Activated T-cell treated with anti-CD3 and anti-CD28 coated beads, Interleukin-2, amount 50 U/mL, for 4 hours (primary cell): Measurements from ENCODE around the gene CLHC1. TPM values are rescaled to one million over a fixed set of nuclear protein-coding genes. Genes with fewer than 3 reads are reported as not detected.
"Not testable (repeated sequence)": the region's sequence is repeated elsewhere in the genome, so short reads cannot be mapped to it uniquely, and the experiment has no call there.

Source experiments
- ATAC-seq, 2 donors: fragments of 200-7000 bp; cut with Tn5 transposase; one replicate each; pipeline ENCODE4 v1.10.0; 2021
- DNase-seq: peaks from one replicate; pipeline ENCODE4 v3.0.0-alpha.2; 2020
- H3K27me3 Mint-ChIP-seq: one replicate; pipeline ENCODE4 v1.8.0; 2021; ENCODE audit warnings: low read depth, mixed read lengths
- H3K36me3 Mint-ChIP-seq: one replicate; pipeline ENCODE4 v1.8.0; 2022; ENCODE audit warnings: mixed read lengths; ENCODE audit not compliant: insufficient read depth
- H3K4me1 Mint-ChIP-seq: one replicate; pipeline ENCODE4 v1.8.0; 2021; ENCODE audit warnings: low read depth, mixed read lengths
- H3K4me3 Mint-ChIP-seq: one replicate; pipeline ENCODE4 v1.8.0; 2021; ENCODE audit warnings: mild to moderate bottlenecking, moderate library complexity, mixed read lengths
- H3K9me3 Mint-ChIP-seq: one replicate; pipeline ENCODE4 v1.8.0; 2021; ENCODE audit warnings: mixed read lengths
- total RNA-seq, 3 donors: library from RNA; stranded (reverse); gene quantifications; one replicate each; pipeline ENCODE4 v1.2.1, GENCODE V29; 2021

The CLHC1 gene
- total RNA-seq, 3 donors from 2014 or later, result 2.8 to 4.3 (median 3.6) TPM

- Mint-ChIP-seq H3K27me3 (no peaks in the 10 kb centered on the region), H3K4me3 (no peak overlapping the region), H3K36me3 (no peaks in the 10 kb centered on the region), H3K9me3 (peaks cover 4% of the 10 kb centered on the region), H3K4me1 (peaks cover 9% of the 10 kb centered on the region)
- DNase-seq, result no peak
- ATAC-seq, result no peak
These were observed 86.9 kb downstream of the CLHC1 start for GRCh38 chr2:55144922-55145820.

GRCh38 chr2:55143706-55144105 is 88.4 kb downstream of the CLHC1 start:
- DNase-seq, H3K27me3 Mint-ChIP-seq, H3K36me3 Mint-ChIP-seq, ATAC-seq, H3K4me1 Mint-ChIP-seq, H3K4me3 Mint-ChIP-seq, H3K9me3 Mint-ChIP-seq: not testable (repeated sequence)

- no peak overlapping the region for H3K4me3 Mint-ChIP-seq
- H3K27me3 Mint-ChIP-seq, result no peaks in the 10 kb centered on the region
- peaks cover 9% of the 10 kb centered on the region for H3K4me1 Mint-ChIP-seq
- H3K9me3 Mint-ChIP-seq, result peaks cover 4% of the 10 kb centered on the region
- no peaks in the 10 kb centered on the region for H3K36me3 Mint-ChIP-seq
- DNase-seq, result no peak
- ATAC-seq, result no peak
These were observed 89.6 kb downstream of the CLHC1 start for GRCh38 chr2:55142518-55142917.

GRCh38 chr2:55141572-55142413 is 90.3 kb downstream of the CLHC1 start:
- H3K36me3 Mint-ChIP-seq, result no peaks in the 10 kb centered on the region
- DNase-seq (no peak), ATAC-seq (no peak)
- H3K4me3 Mint-ChIP-seq, result no peak overlapping the region
- no peaks in the 10 kb centered on the region for H3K27me3 Mint-ChIP-seq
- peaks cover 4% of the 10 kb centered on the region for H3K9me3 Mint-ChIP-seq
- H3K4me1 Mint-ChIP-seq, result peaks cover 12% of the 10 kb centered on the region

GRCh38 chr2:55140316-55141219 is 91.5 kb downstream of the CLHC1 start:
- no peak for ATAC-seq

GRCh38 chr2:55139305-55139704 is 92.8 kb downstream of the CLHC1 start:
- peaks cover 29% of the 10 kb centered on the region for H3K4me1 Mint-ChIP-seq
- H3K9me3 Mint-ChIP-seq, result peaks cover 4% of the 10 kb centered on the region
- no peaks in the 10 kb centered on the region for H3K36me3 Mint-ChIP-seq
- ATAC-seq (no peak), DNase-seq (no peak)
- no peak overlapping the region for H3K4me3 Mint-ChIP-seq
- no peaks in the 10 kb centered on the region for H3K27me3 Mint-ChIP-seq

More at GRCh38 chr2:55140316-55141219, 91.5 kb downstream of the CLHC1 start:
- H3K4me3 Mint-ChIP-seq, result no peak overlapping the region
- DNase-seq, result no peak
- no peaks in the 10 kb centered on the region for H3K27me3 Mint-ChIP-seq
- H3K36me3 Mint-ChIP-seq, result no peaks in the 10 kb centered on the region
- H3K9me3 Mint-ChIP-seq, result peaks cover 4% of the 10 kb centered on the region
- peaks cover 21% of the 10 kb centered on the region for H3K4me1 Mint-ChIP-seq

- no peak for ATAC-seq
- peaks cover 33% of the 10 kb centered on the region for H3K4me1 Mint-ChIP-seq
- no peak for DNase-seq
These were observed 93.2 kb downstream of the CLHC1 start for GRCh38 chr2:55138882-55139229.

GRCh38 chr2:55138014-55138881 is 93.8 kb downstream of the CLHC1 start:
- no peaks in the 10 kb centered on the region for H3K27me3 Mint-ChIP-seq
- ATAC-seq (no peak), DNase-seq (no peak)
- no peaks in the 10 kb centered on the region for H3K36me3 Mint-ChIP-seq
- H3K4me1 Mint-ChIP-seq, result peaks cover 39% of the 10 kb centered on the region
- no peak overlapping the region for H3K4me3 Mint-ChIP-seq
- peaks cover 4% of the 10 kb centered on the region for H3K9me3 Mint-ChIP-seq

More at GRCh38 chr2:55138882-55139229, 93.2 kb downstream of the CLHC1 start:
- no peak overlapping the region for H3K4me3 Mint-ChIP-seq
- peaks cover 4% of the 10 kb centered on the region for H3K9me3 Mint-ChIP-seq
- no peaks in the 10 kb centered on the region for H3K36me3 Mint-ChIP-seq
- H3K27me3 Mint-ChIP-seq, result no peaks in the 10 kb centered on the region

- Mint-ChIP-seq H3K4me1 (peaks cover 38% of the 10 kb centered on the region), H3K36me3 (no peaks in the 10 kb centered on the region), H3K9me3 (peaks cover under 1% of the 10 kb centered on the region), H3K27me3 (no peaks in the 10 kb centered on the region), H3K4me3 (no peak overlapping the region)
- DNase-seq, result no peak
- ATAC-seq, result no peak
These were observed 94.8 kb downstream of the CLHC1 start for GRCh38 chr2:55137024-55137958.

GRCh38 chr2:55136138-55136541 is 96.0 kb downstream of the CLHC1 start:
- Mint-ChIP-seq H3K9me3 (no peaks in the 10 kb centered on the region), H3K4me1 (peaks cover 32% of the 10 kb centered on the region), H3K27me3 (no peaks in the 10 kb centered on the region), H3K36me3 (peaks cover 2% of the 10 kb centered on the region), H3K4me3 (no peak overlapping the region)
- no peak for ATAC-seq
- DNase-seq, result no peak

- Mint-ChIP-seq H3K4me3 (no peak overlapping the region), H3K9me3 (no peaks in the 10 kb centered on the region), H3K27me3 (no peaks in the 10 kb centered on the region), H3K36me3 (peaks cover 2% of the 10 kb centered on the region), H3K4me1 (peaks cover 32% of the 10 kb centered on the region)
- ATAC-seq (no peak), DNase-seq (no peak)
These were observed 96.6 kb downstream of the CLHC1 start for GRCh38 chr2:55135491-55135890.

- ATAC-seq, result peak in 1 of 2 donors; percentile 14
- peaks cover 32% of the 10 kb centered on the region for H3K4me1 Mint-ChIP-seq
- H3K36me3 Mint-ChIP-seq, result peaks cover 2% of the 10 kb centered on the region
- no peak for DNase-seq
- H3K27me3 Mint-ChIP-seq, result no peaks in the 10 kb centered on the region
- no peaks in the 10 kb centered on the region for H3K9me3 Mint-ChIP-seq
- peak overlapping the region; percentile 73 for H3K4me3 Mint-ChIP-seq
These were observed 97.8 kb downstream of the CLHC1 start for GRCh38 chr2:55134316-55134706.
